Measurements from ENCODE around the gene AP4M1. TPM values are rescaled to one million over a fixed set of nuclear protein-coding genes. Genes with fewer than 3 reads are reported as not detected.

AP4M1 gene
- total RNA-seq, 1 donor from 2014 or later: 23.6 TPM

DNA sequence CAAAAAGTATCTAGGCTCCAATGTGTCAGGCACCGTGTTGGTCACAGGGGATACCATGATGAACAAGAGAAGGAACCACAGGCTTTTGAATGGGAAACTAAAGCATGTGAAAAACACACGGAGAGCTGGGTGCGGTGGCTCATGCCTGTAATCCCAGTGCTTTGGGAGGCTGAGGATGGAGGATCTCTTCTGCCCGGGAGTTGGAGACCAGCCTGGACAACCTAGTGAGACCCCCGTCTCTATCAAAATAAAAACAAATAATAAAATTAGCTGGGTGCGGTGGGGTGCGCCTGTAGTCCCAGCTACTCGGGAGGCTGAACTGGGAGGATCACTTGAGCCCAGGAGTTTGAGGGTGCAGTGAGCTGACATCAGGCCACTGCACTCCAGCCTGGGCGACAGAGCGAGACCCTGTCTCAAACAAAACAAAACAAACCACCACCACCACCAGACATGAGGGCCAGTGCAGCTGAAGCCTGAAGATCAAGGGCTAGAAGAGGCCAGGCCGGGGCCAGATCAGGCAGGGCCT is 13.3 kb upstream of the AP4M1 start:
- TF ChIP-seq, protein P1, sequence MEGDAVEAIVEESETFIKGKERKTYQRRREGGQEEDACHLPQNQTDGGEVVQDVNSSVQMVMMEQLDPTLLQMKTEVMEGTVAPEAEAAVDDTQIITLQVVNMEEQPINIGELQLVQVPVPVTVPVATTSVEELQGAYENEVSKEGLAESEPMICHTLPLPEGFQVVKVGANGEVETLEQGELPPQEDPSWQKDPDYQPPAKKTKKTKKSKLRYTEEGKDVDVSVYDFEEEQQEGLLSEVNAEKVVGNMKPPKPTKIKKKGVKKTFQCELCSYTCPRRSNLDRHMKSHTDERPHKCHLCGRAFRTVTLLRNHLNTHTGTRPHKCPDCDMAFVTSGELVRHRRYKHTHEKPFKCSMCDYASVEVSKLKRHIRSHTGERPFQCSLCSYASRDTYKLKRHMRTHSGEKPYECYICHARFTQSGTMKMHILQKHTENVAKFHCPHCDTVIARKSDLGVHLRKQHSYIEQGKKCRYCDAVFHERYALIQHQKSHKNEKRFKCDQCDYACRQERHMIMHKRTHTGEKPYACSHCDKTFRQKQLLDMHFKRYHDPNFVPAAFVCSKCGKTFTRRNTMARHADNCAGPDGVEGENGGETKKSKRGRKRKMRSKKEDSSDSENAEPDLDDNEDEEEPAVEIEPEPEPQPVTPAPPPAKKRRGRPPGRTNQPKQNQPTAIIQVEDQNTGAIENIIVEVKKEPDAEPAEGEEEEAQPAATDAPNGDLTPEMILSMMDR (IDR thresholded peaks at IDR 0.05; ENCODE audit: insufficient read depth, low read length, poor library complexity, severe bottlenecking): no peak
- H3K36me3 ChIP-seq (ENCODE audit: control insufficient read depth, insufficient read depth, low read length): peaks cover 4% of the 10 kb centered on the region
- peak overlapping the region; percentile 94 for H3K4me3 ChIP-seq (ENCODE audit: low read depth, low read length)
- DNase-seq (ENCODE audit: low read depth): no peak
- H3K27me3 ChIP-seq (ENCODE audit: control insufficient read depth, insufficient read depth, low read length): no peaks in the 10 kb centered on the region

DNA sequence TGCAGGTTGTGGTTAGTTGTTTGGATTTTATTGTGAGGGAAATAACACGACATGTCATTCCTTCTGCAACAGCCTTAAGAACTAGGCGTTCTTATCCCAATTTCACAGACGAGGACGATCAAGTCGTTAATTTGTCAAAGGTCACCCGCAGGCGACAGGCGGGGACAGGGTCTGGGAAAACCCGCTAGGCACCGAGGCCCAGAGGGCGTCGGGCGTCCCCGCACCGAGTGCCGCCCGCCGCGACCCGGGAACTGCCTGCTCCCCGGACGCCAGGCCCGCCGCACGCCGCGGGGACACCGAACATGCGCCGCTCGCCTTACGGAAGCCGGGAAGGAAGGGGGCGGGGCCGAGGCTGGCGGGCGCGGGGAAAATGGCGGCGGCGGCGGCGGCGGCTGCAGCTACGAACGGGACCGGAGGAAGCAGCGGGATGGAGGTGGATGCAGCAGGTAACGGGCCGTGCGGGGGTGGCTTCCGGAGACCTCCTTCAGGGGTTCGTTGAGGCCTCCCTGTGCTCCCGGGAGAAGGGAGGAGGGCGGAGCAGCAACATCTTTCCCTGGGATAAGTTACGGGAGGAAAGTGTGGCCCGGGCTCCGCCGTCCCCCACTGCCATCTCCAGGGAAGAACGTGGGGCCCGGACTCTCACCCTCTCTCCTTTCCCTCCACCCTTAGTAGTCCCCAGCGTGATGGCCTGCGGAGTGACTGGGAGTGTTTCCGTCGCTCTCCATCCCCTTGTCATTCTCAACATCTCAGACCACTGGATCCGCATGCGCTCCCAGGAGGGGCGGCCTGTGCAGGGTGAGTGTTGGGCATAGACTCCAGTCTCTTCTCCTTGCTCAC is 12.6 kb upstream of the AP4M1 start, which contains the start of gene COPS6:
COPS6 (plus strand) TSS at position 349 of the 837 bp plus-strand sequence; CDS start at position 371, 22 bp downstream.
- H3K36me3 ChIP-seq (ENCODE audit: control insufficient read depth, insufficient read depth, low read length): peaks cover 7% of the 10 kb centered on the region
- no peak for DNase-seq (ENCODE audit: low read depth)
- H3K4me3 ChIP-seq (ENCODE audit: low read depth, low read length): peak within 1 kb of the TSS; percentile 94
- no peaks in the 10 kb centered on the region for H3K27me3 ChIP-seq (ENCODE audit: control insufficient read depth, insufficient read depth, low read length)
- TF ChIP-seq, protein P1 (IDR thresholded peaks at IDR 0.05; ENCODE audit: insufficient read depth, low read length, poor library complexity, severe bottlenecking): no peak

DNA sequence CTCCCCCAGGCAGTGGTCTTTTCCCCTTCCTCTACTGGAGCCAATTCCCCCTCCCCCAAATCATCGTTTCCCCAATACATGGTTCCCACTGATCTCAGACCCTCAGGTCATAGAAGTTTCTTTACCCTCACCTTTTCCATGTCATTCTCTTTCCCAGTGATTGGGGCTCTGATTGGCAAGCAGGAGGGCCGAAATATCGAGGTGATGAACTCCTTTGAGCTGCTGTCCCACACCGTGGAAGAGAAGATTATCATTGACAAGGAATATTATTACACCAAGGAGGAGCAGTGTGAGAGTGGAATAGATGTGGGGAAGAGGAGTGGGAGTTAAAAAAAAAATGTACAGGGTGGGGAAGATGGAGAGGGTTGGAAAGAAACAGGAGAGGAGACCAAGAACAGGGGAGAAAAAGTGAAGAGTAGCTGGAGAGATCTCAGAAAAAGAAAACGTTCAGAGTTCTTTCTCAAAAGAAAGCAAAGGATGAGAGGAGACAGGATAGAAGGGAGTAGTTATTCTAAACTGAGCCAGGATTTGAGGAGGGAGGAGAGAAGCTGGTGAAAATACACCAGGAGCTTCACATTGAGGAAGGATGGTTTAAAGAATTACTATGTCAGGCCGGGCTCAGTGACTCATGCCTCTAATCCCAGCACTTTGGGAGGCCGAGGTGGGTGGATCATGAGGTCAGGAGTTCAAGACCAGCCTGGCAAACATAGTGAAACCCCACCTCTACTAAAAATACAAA is 11.8 kb upstream of the AP4M1 start:
- Histone ChIP-seq H3K27me3 (ENCODE audit: control insufficient read depth, insufficient read depth, low read length) (no peaks in the 10 kb centered on the region), H3K4me3 (ENCODE audit: low read depth, low read length) (peak overlapping the region; percentile 94), H3K36me3 (ENCODE audit: control insufficient read depth, insufficient read depth, low read length) (peaks cover 9% of the 10 kb centered on the region)
- DNase-seq (ENCODE audit: low read depth): no peak
- TF ChIP-seq, protein P1 (IDR thresholded peaks at IDR 0.05; ENCODE audit: insufficient read depth, low read length, poor library complexity, severe bottlenecking): no peak

DNA sequence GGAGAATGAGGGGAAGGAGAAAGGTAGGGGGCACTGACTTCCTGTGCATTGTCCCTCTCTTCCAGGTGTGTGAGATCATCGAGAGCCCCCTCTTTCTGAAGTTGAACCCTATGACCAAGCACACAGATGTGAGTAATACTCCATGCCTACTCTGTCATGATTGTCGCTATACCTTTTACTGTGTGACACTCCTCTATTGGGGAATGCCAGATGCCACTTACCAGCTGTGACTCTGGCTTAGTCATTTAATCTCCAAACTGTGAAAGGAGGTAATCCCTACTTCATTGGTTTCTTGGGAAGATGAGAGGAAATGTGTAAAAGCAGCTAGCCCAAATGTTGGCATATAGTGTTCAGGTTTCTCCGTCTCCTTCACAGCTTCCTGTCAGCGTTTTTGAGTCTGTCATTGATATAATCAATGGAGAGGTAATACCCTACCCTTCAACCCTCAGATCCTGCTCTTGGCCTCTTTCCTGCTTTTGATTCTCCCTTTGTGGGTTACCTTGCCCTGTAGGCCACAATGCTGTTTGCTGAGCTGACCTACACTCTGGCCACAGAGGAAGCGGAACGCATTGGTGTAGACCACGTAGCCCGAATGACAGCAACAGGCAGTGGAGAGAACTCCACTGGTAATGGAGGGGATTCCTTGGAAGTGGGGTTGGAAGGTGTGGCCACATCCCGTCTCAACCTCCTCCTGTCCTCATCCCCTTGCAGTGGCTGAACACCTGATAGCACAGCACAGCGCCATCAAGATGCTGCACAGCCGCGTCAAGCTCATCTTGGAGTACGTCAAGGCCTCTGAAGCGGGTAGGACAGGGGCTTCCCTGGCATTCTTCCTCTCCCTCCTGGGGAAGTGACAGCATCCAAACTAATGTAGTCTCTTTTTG is 10.7 kb upstream of the AP4M1 start:
- TF ChIP-seq, protein P1 (IDR thresholded peaks at IDR 0.05; ENCODE audit: insufficient read depth, low read length, poor library complexity, severe bottlenecking): no peak
- Histone ChIP-seq H3K4me3 (ENCODE audit: low read depth, low read length) (no peak overlapping the region), H3K36me3 (ENCODE audit: control insufficient read depth, insufficient read depth, low read length) (peaks cover 10% of the 10 kb centered on the region), H3K27me3 (ENCODE audit: control insufficient read depth, insufficient read depth, low read length) (no peaks in the 10 kb centered on the region)
- no peak for DNase-seq (ENCODE audit: low read depth)

DNA sequence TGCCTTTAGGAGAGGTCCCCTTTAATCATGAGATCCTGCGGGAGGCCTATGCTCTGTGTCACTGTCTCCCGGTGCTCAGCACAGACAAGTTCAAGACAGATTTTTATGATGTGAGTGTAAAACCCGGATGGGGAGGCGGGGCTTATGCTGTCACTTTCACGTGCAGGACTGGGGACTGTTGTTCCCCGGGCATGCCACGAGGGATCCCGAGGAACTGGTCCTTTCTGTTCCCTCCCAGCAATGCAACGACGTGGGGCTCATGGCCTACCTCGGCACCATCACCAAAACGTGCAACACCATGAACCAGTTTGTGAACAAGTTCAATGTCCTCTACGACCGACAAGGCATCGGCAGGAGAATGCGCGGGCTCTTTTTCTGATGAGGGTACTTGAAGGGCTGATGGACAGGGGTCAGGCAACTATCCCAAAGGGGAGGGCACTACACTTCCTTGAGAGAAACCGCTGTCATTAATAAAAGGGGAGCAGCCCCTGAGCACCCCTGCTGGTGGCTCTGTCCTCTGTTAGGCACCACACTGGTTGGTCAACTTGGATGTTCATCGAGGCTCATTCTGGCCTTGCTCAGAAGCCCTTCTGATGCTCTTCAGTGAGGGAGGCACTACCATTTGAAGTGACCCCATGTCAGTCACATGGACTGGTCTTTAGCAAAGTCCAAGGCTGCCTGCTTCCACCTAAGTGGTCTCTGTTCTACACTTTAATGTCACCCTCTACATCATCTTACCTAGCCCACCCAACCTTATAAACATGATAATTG is 9.8 kb upstream of the AP4M1 start:
- no peak for DNase-seq (ENCODE audit: low read depth)

More for the DNA sequence above, 9.8 kb upstream of the AP4M1 start:
- Histone ChIP-seq H3K36me3 (ENCODE audit: control insufficient read depth, insufficient read depth, low read length) (peaks cover 10% of the 10 kb centered on the region), H3K4me3 (ENCODE audit: low read depth, low read length) (no peak overlapping the region), H3K27me3 (ENCODE audit: control insufficient read depth, insufficient read depth, low read length) (no peaks in the 10 kb centered on the region)
- TF ChIP-seq, protein P1 (IDR thresholded peaks at IDR 0.05; ENCODE audit: insufficient read depth, low read length, poor library complexity, severe bottlenecking): no peak

All from kidney epithelial cell (primary cell).